HG02678 (cell line): ENCODE data around the gene SERINC2.

Experiments used
- ATAC-seq: cut with Tn5 transposase; IDR thresholded peaks from one replicate; pipeline ENCODE4 v1.9.1; 2021; ENCODE audit warnings: mild to moderate bottlenecking, moderate library complexity; ENCODE audit not compliant: unreplicated experiment

SERINC2 gene

GRCh38 chr1:31412732-31413404 lies at the start of gene SERINC2:
Gene SERINC2, plus strand, starts transcription at chr1:31413213. Its CDS starts 53 bp downstream, at chr1:31413266.
- ATAC-seq = peak; percentile 54

- ATAC-seq = no peak
These were observed 48.3 kb upstream of the SERINC2 start for GRCh38 chr1:31364561-31365250.

GRCh38 chr1:31366796-31367195 lies 46.2 kb upstream of the SERINC2 start:
- no peak for ATAC-seq

GRCh38 chr1:31368611-31369107 lies 44.4 kb upstream of the SERINC2 start:
- no peak for ATAC-seq

- ATAC-seq = no peak
These were observed 43.0 kb upstream of the SERINC2 start for GRCh38 chr1:31370021-31370420.

GRCh38 chr1:31370565-31370964 lies 42.4 kb upstream of the SERINC2 start:
- no peak for ATAC-seq

- no peak for ATAC-seq
These were observed 41.7 kb upstream of the SERINC2 start for GRCh38 chr1:31371121-31371959.

GRCh38 chr1:31372051-31372450 lies 41.0 kb upstream of the SERINC2 start:
- no peak for ATAC-seq

- no peak for ATAC-seq
These were observed 40.3 kb upstream of the SERINC2 start for GRCh38 chr1:31372751-31373055.

GRCh38 chr1:31373056-31373896 lies 39.7 kb upstream of the SERINC2 start, which contains the start of gene FABP3:
Gene FABP3, minus strand, starts transcription at chr1:31373076. Its CDS starts 62 bp downstream, at chr1:31373014.
- ATAC-seq = no peak

- no peak for ATAC-seq
These were observed 39.0 kb upstream of the SERINC2 start for GRCh38 chr1:31373897-31374486.

GRCh38 chr1:31374511-31375196 lies 38.4 kb upstream of the SERINC2 start:
- ATAC-seq = no peak

GRCh38 chr1:31376375-31377134 lies 36.5 kb upstream of the SERINC2 start:
- no peak for ATAC-seq

- ATAC-seq = no peak
These were observed 35.6 kb upstream of the SERINC2 start for GRCh38 chr1:31377364-31377863.

- ATAC-seq = no peak
These were observed 35.0 kb upstream of the SERINC2 start for GRCh38 chr1:31378001-31378400.

GRCh38 chr1:31380181-31380580 lies 32.8 kb upstream of the SERINC2 start:
- no peak for ATAC-seq

- ATAC-seq = no peak
These were observed 31.4 kb upstream of the SERINC2 start for GRCh38 chr1:31381394-31382294.
